Stimulated activated memory B cell treated with anti-CD40 and anti-IgM and Interleukin-4, amounts not matched to agents 10 μg/mL and 1 μg/mL and 100 μg/mL, for 72 hours (primary cell): ENCODE data around the gene BMPR1B.

ENCODE experiments used
- ATAC-seq: fragments of 150-1000 bp; cut with Tn5 transposase; 2 replicates; pipeline ENCODE4 v1.10.0; 2021
- H3K27ac Mint-ChIP-seq: one replicate; pipeline ENCODE4 v1.8.0; 2022; ENCODE audit warnings: mild to moderate bottlenecking, mixed read lengths
- H3K27me3 Mint-ChIP-seq: one replicate; pipeline ENCODE4 v1.8.0; 2022; ENCODE audit warnings: mixed read lengths
- H3K36me3 Mint-ChIP-seq: one replicate; pipeline ENCODE4 v1.8.0; 2022; ENCODE audit warnings: mixed read lengths
- H3K4me1 Mint-ChIP-seq: one replicate; pipeline ENCODE4 v1.8.0; 2022; ENCODE audit warnings: mixed read lengths
- H3K4me3 Mint-ChIP-seq: one replicate; pipeline ENCODE4 v1.8.0; 2022; ENCODE audit warnings: mild to moderate bottlenecking, moderate library complexity, mixed read lengths
- H3K9me3 Mint-ChIP-seq: one replicate; pipeline ENCODE4 v1.8.0; 2022; ENCODE audit warnings: mixed read lengths

BMPR1B gene

DNA sequence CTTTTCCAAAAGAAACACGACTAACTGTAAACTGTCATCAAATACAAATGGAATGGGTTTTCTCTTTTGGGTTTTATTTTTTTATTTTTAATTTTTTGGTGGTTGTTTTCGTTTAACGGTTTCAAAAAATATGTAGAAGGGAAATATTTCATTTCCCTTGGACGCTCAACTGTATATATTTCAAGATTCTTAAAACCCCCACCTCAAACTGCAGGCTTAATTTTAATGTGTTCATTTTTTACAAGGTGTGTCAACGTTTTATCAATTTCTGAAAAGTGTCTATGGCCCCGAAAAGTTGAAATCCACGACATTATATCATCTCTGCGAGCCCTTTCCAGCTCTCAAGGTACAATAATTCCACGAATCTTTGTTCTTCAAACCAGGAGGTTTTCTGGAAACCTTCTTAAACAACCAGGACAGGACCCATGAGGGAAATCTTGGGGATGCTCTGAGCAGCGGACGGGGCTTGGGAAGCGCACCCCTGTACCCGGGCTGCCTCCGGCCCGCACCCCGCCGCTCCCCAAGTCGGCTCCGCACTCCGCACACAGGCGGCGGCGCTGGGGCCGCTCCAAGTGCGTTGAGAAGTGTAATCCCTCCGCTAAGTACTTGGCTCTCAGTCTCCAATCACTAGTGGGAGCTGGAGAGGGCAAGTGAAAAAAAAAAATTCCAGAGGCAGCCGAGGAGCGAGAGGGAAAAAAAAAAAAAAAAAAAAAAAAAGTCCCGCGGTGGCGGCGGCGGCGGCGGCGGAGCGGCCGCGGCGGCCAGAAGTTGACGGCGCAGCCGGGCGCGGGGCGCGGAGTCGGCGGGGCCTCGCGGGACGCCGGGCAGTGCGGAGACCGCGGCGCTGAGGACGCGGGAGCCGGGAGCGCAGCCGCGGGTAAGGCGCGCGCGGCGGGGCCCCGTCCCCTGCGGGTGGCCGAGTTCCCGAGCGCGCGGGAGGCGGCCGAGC, at the start of gene BMPR1B:
Gene BMPR1B, plus strand, starts transcription at position 764 of the 949 bp plus-strand sequence. CDS start 346,470 bp downstream, outside the sequence.
- Mint-ChIP-seq H3K27me3 (peaks cover 80% of the 10 kb centered on the region), H3K36me3 (no peaks in the 10 kb centered on the region), H3K27ac (no peak within 1 kb of the TSS), H3K4me3 (peak within 1 kb of the TSS; percentile 39), H3K4me1 (peaks cover 8% of the 10 kb centered on the region), H3K9me3 (no peaks in the 10 kb centered on the region)
- ATAC-seq = no peak

DNA sequence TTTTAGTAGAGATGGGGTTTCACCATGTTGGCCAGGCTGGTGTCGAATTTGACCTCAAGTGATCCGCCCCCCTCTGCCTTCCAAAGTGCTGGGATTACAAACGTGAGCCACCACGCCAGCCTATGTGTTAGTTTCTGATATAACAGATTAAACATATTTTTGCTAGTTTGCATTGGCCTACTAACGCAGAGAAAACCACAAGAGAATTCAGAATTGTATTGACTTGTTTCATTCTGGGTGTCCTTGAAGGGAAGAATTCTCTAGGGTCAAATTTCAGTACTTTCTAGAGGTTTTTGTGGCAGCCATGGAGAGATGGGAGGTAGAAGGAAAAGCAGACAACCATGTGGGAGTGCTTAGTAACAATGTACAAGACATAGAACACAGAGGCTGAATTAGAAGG, 46.1 kb upstream of the BMPR1B start:
- no peaks in the 10 kb centered on the region for H3K36me3 Mint-ChIP-seq
- no peak overlapping the region for H3K27ac Mint-ChIP-seq
- peaks cover 4% of the 10 kb centered on the region for H3K9me3 Mint-ChIP-seq
- no peak overlapping the region for H3K4me3 Mint-ChIP-seq
- no peaks in the 10 kb centered on the region for H3K4me1 Mint-ChIP-seq
- ATAC-seq = no peak
- peaks cover 9% of the 10 kb centered on the region for H3K27me3 Mint-ChIP-seq

DNA sequence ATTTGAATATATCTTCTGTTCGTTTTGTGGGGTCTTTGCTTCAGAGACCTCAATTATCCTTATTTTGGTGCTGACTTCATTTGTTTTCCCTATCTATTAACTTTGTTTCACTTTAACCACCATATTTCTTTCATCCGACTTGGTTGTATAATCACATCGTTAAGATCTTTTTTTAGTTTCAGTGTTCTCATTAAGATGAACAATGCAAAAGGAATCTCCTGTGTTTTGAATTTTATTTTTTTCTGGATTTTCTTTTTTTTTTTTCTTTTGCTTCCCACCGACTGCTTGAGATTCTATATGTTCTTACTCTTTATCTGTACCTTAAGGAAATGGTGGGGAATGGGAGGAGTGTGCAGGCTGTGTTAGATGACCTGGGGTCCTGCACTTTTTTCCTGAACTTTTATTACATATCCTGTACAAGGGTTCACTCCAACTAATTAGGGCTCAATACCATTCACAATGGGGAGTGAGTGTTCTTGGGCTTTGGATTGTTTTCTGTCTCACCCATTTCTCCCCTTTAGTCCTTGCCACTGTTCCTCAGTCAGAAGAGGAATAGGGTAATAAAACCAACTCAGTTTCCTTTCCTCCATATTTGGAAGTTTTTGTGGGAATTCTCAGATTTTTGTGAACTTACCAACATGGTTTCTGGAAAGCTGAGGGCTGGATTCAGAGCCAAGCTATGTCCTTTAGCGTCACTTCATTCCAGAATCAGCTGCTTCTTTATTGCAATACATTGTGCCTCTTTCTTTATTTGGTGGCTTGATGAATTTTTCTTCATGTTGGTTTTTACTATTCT, 43.2 kb upstream of the BMPR1B start:
- ATAC-seq = no peak
- no peaks in the 10 kb centered on the region for H3K4me1 Mint-ChIP-seq
- H3K27me3 Mint-ChIP-seq = peaks cover 26% of the 10 kb centered on the region
- no peak overlapping the region for H3K27ac Mint-ChIP-seq
- no peaks in the 10 kb centered on the region for H3K9me3 Mint-ChIP-seq
- H3K36me3 Mint-ChIP-seq = no peaks in the 10 kb centered on the region
- H3K4me3 Mint-ChIP-seq = no peak overlapping the region

DNA sequence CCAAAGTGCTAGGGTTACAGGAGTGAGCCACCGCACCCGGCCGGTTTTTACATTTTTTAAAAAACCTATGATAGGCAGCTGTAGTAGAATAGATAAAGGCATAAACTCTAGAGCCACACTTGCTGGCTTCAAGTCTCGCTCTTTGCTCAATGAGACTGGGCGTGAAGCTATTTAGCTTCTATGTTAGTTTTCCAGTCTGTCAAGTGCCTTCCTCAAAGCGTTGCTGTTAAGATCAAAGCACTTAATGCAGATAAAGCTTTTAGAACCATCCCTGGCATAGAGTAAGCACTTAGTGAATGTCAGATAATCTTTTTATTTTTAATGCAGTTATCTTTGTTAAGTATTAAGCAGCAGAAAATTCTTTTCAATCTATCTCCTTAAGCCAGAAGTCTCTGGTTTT, 42.0 kb upstream of the BMPR1B start:
- ATAC-seq = no peak
- Mint-ChIP-seq H3K27me3 (peaks cover 29% of the 10 kb centered on the region), H3K4me1 (no peaks in the 10 kb centered on the region), H3K4me3 (no peak overlapping the region), H3K9me3 (no peaks in the 10 kb centered on the region), H3K36me3 (no peaks in the 10 kb centered on the region), H3K27ac (no peak overlapping the region)

DNA sequence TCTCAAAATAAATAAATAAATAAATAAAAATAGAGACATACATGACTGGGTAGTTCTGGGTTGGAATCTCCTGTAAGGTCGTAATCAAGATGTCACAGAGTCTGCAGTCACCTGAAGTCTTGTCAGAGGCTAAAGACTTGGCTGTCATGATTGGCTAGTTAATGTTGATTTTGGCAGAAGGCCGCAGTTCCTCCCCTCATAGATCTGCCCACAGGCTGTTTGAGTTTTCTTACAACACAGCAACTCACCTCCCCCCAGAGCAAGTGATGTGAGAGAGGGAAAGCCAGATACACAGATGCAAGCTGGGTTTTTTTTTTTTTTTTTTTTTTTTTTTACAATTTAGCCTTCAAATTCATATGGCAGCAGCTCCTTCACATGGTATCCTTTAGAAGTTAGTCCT, 36.4 kb upstream of the BMPR1B start:
- no peak overlapping the region for H3K4me3 Mint-ChIP-seq

DNA sequence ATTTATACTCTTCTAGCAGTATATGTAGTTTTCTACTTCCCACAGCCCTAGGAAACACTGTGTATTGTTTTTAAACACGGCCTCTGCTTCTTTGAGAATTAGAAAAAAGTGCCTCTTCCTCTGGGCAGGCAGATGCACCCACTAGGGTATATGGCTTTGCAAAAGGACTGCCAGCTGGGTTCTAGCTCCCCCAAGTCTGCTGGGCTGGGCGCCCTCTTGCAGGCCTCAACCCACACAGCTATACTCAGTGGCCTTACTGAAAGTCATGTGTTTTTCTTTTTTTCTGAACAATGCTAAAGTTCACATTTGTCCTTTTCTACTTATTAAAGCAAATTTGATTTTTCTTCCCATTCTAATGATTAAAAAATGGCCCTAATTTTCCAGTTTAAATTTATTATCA, 35.5 kb upstream of the BMPR1B start:
- no peaks in the 10 kb centered on the region for H3K9me3 Mint-ChIP-seq
- H3K4me3 Mint-ChIP-seq = no peak overlapping the region
- no peaks in the 10 kb centered on the region for H3K4me1 Mint-ChIP-seq
- no peak for ATAC-seq
- no peaks in the 10 kb centered on the region for H3K36me3 Mint-ChIP-seq
- peaks cover 38% of the 10 kb centered on the region for H3K27me3 Mint-ChIP-seq
- no peak overlapping the region for H3K27ac Mint-ChIP-seq

More for the DNA sequence above, 36.4 kb upstream of the BMPR1B start:
- ATAC-seq = no peak
- Mint-ChIP-seq H3K27me3 (peaks cover 31% of the 10 kb centered on the region), H3K4me1 (no peaks in the 10 kb centered on the region), H3K9me3 (no peaks in the 10 kb centered on the region), H3K36me3 (no peaks in the 10 kb centered on the region), H3K27ac (no peak overlapping the region)

DNA sequence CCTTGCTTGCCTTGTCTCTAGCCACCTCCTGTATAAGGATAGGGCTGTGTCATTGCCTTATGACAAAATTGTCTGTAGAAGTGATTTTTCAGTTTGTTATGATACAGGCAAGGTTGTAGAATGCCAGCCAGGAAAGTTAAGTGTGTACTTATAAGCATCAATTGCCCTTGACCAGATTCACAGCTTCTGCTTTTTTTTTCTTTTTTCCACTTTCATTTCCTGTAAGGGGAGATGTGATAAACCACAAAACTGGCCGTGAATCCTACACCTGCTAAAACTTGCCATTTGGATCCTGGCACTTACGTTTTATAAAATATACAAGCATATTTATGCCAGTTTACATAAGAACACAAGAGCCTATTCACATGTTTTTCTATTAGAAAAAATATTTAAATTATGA, 35.0 kb upstream of the BMPR1B start:
- H3K9me3 Mint-ChIP-seq = no peaks in the 10 kb centered on the region
- peaks cover 38% of the 10 kb centered on the region for H3K27me3 Mint-ChIP-seq
- ATAC-seq = no peak
- H3K4me1 Mint-ChIP-seq = no peaks in the 10 kb centered on the region
- no peaks in the 10 kb centered on the region for H3K36me3 Mint-ChIP-seq
- no peak overlapping the region for H3K4me3 Mint-ChIP-seq
- no peak overlapping the region for H3K27ac Mint-ChIP-seq

DNA sequence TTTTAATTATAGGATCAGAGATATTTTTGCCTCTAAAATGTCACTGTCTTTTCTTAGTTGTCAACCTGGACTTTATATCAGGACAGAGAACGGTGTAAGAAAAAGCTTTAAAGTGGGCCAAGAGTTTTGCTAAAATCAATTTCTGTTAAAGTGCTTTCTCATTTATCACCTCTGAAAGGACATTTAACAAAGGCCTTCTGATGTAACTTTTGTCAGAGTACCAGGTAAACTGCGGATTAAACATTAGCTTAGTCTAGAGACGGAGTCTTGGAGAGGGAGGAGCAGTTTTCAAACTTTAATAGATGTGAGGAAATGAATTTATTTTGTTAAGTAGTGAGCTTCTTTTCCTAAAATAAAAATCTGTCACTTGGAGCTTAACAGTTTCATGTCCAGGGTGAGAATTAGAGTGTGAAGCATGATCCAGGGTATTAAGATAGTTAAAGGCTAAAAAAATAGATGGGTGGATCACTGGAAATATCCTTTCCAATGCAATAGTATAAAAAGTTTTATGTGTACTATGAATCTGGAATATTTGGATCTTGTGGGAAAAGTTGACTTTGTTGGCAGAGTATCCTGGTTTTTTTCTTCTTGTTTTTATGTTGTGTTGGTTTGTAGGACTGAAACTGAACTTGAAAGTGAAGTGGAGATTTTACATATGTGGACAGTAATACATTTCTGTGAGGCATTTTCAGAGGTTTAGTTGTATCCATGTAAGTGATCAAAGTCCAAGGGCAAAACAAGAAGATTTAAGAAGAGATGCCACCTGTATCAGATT, 33.6 kb upstream of the BMPR1B start:
- no peak for ATAC-seq
- Mint-ChIP-seq H3K27me3 (peaks cover 25% of the 10 kb centered on the region), H3K9me3 (no peaks in the 10 kb centered on the region), H3K36me3 (no peaks in the 10 kb centered on the region), H3K4me3 (no peak overlapping the region), H3K4me1 (no peaks in the 10 kb centered on the region), H3K27ac (no peak overlapping the region)

DNA sequence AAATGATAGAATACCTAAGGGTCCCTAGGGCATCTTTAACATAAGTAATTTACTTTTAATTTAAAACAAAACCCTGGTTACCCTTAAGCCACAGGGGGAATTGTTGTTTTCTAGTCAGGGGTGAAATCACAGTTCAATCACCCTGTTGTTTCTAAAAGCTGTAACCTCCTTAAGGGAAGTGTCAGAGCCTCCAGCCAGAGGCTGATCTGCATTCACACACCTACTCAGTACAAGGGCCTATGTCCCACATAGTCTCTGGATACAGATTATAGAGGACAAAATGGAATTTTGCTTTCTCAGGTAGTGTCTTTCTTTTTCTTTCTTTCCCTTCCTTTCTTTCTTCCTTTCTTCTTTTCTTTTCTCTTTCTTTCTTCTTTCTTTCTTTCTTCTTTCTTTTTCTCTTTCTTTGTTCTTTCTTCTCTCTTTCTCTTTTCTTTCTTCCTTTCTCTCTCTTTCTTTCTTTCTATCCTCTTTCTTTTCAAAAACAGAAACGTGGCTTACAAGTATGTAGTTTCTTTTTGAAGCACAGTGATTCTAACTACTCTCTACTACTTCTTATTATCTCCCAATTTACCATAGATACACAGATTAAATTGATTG, 31.1 kb upstream of the BMPR1B start:
- Mint-ChIP-seq H3K4me3 (no peak overlapping the region), H3K27me3 (peaks cover 18% of the 10 kb centered on the region), H3K4me1 (no peaks in the 10 kb centered on the region), H3K36me3 (no peaks in the 10 kb centered on the region), H3K9me3 (no peaks in the 10 kb centered on the region), H3K27ac (no peak overlapping the region)
- no peak for ATAC-seq

DNA sequence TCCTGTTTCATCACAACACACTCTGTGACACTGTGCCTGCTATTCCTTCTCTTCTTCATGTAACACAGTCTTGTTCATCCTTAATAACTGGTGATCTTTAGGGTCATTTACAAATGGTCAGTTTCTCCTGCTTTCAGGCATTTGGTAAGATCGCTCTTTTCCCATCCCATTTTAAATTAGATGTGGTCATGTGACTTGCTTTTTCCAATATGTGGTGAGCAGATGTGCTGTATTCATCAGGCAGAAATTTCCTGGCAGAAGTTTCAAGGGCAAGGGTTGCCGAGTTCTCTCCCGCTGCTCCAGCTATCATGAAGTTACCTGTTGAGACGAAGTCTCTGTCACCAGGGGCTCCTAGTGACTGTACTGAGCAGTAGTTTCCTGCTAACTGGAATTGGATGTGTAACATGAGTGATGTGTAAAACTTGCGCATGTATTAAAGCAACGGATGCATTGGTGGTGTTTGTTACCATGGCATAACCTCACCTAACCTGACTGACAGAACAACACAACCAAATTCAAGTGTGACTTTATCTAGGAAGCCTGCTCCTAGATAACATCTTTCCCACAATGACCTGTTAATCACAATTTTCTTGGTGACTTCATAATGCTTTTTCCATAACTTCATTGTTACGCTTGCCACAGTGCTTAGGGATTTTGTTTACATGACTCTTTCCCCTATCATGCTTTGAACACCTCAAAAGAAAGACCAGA, 29.5 kb upstream of the BMPR1B start:
- Mint-ChIP-seq H3K36me3 (no peaks in the 10 kb centered on the region), H3K9me3 (no peaks in the 10 kb centered on the region), H3K4me3 (no peak overlapping the region), H3K27me3 (peaks cover 18% of the 10 kb centered on the region), H3K4me1 (no peaks in the 10 kb centered on the region), H3K27ac (no peak overlapping the region)
- no peak for ATAC-seq

DNA sequence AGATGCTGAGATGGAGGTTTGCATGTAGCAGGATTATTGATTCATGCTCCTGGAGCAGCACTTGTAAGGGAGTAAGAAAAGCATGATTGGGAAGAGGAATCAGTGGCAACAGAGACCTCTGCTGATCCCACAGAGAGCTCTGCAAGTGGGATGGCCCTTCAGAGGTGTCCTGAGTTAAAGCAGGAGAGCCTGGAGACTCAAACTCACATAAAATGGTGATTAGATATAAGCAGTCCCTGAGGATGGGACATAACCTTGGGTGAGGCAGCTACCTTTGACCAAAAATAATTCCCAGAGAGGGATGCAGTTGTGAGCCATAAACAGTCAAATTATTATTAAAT, 25.4 kb upstream of the BMPR1B start:
- no peaks in the 10 kb centered on the region for H3K9me3 Mint-ChIP-seq
- no peak for ATAC-seq
- no peaks in the 10 kb centered on the region for H3K27me3 Mint-ChIP-seq
- no peaks in the 10 kb centered on the region for H3K36me3 Mint-ChIP-seq
- no peaks in the 10 kb centered on the region for H3K4me1 Mint-ChIP-seq
- H3K27ac Mint-ChIP-seq = no peak overlapping the region
- no peak overlapping the region for H3K4me3 Mint-ChIP-seq

DNA sequence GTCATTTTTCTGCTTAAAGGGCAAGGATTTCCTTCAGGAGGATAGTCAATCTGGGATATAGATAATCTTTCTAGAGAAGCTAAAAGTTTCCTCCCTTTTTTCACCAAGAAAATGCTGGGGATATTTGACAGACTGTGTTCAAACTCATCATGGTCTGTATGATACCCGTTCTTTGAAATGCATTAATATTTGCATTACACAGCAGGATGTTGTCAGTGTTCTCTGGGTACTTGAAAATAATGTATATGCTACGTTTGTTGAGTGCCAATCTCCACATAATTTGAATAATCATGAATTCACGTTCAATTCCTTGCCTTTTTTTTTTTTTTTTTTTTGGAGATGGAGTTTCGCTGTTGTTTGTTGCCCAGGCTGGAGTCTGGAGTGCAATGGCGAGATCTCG, 18.0 kb upstream of the BMPR1B start:
- no peaks in the 10 kb centered on the region for H3K9me3 Mint-ChIP-seq
- no peak overlapping the region for H3K27ac Mint-ChIP-seq
- H3K4me1 Mint-ChIP-seq = no peaks in the 10 kb centered on the region
- no peak overlapping the region for H3K4me3 Mint-ChIP-seq
- ATAC-seq = no peak
- H3K27me3 Mint-ChIP-seq = peaks cover 9% of the 10 kb centered on the region
- H3K36me3 Mint-ChIP-seq = no peaks in the 10 kb centered on the region

DNA sequence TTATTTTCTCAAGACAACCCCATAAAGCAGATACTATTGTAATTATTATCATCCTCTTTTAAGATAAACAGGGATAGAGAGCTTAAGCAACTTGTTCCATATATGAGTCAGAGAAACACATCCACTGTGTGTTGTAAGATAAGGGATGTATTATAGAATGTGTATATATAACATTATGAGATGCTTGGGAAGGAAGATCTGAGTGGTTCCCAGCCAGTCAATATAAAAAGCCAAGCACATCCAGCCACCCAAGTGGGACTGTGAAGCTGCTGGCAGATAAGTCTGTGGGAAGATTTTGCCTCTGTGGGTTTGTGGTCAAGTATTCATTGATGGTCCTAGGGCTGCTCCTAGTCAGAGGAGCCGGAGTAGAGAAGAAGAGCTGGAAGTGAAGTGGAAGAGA, 16.5 kb upstream of the BMPR1B start:
- H3K9me3 Mint-ChIP-seq = no peaks in the 10 kb centered on the region
- peaks cover 9% of the 10 kb centered on the region for H3K27me3 Mint-ChIP-seq
- H3K36me3 Mint-ChIP-seq = no peaks in the 10 kb centered on the region
- H3K27ac Mint-ChIP-seq = no peak overlapping the region
- no peak overlapping the region for H3K4me3 Mint-ChIP-seq
- H3K4me1 Mint-ChIP-seq = no peaks in the 10 kb centered on the region
- ATAC-seq = no peak

DNA sequence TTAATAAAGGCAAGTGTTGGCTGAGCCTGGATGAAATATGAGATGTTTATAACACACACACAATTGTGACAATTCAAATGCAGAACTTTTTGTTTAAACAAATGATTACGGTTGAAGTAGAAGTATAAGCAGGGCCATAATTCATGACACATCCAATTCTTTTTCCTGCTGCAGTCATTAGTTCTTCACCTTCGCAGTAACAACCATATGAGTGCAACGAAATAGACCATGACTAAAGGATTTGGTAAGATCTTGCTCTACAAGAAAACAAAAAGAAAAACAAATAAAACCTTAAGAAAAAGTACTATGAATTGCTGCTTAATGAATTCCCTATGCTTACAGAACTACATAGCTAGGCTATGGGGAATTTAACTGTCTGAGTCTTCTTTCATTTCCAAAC, 13.9 kb upstream of the BMPR1B start:
- Mint-ChIP-seq H3K36me3 (no peaks in the 10 kb centered on the region), H3K27me3 (peaks cover 9% of the 10 kb centered on the region), H3K4me3 (no peak overlapping the region), H3K4me1 (no peaks in the 10 kb centered on the region), H3K9me3 (no peaks in the 10 kb centered on the region), H3K27ac (no peak overlapping the region)
- no peak for ATAC-seq
